ENCODE results near the gene VPS36.

- no peak for TF ChIP-seq REST (IDR thresholded peaks at IDR 0.05)
- no peak for TF ChIP-seq CTCF (IDR thresholded peaks at IDR 0.05; ENCODE audit: low read depth, low read length, missing input control)
- no peak for TF ChIP-seq RXRA (IDR thresholded peaks at IDR 0.05)
Measured at GRCh38 chr13:52463526-52463925, 13.1 kb upstream of the VPS36 start.
